SH-SY5Y (cell line): Measurements from ENCODE around the gene QRFP.

Experiments
- GATA2 ChIP-seq: IDR thresholded peaks from 2 replicates; pipeline ENCODE4 v1.6.1; 2011; ENCODE audit warnings: mild to moderate bottlenecking, low read depth, low read length
- GATA3 ChIP-seq: IDR thresholded peaks from 2 replicates; pipeline ENCODE4 v1.6.1; 2011; ENCODE audit warnings: low read depth, mild to moderate bottlenecking, low read length, moderate library complexity

Gene QRFP

DNA sequence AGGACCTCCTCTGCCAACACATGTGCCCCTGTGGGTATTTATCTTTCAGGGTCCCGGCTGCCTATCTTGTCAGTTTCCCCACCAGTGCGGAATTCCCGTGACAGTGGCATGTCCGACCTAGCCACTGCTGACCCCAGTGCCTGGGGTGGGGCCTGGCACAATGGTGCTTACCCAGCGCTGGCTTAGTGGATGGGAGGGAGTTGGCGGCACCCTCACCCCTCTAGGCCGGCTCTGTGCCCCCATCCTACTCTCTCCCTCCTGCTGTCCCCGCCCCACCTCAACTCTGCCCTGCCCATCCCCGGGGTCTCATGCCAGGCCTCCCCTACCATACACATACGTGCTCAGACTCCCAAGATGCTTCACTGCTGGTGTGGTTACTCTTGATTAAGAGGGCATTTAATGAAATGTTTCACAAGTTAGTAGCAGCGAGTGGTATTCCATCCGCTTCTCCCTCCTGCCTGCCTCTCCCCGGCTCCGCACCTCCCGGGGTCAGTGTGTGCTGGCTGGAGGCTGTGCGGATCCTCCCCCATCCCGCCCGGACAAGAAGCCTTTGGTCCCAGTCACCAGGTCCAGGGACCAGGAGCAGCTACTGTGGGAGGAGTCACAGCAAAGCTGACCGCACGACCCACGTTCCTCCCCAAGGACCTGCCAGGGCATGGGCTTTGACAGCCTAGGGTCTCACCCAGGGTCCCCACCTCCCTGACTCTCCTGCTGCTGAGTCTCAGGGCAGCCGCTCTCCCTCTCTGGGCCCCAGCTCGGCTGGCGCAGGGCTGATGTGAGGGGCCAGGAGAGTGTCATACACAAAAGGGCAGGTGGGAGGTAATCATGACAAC lies 9.5 kb upstream of the QRFP start:
- TF ChIP-seq GATA2 (no peak), GATA3 (no peak)

- TF ChIP-seq GATA2 (no peak), GATA3 (no peak)
Observed at GRCh38 chr9:130905125-130905901, 8.7 kb upstream of the QRFP start.

- TF ChIP-seq GATA2 (no peak), GATA3 (no peak)
Observed at GRCh38 chr9:130904070-130905044, 7.7 kb upstream of the QRFP start.

- TF ChIP-seq GATA3 (no peak), GATA2 (no peak)
Observed at GRCh38 chr9:130903194-130904069, 6.8 kb upstream of the QRFP start.

DNA sequence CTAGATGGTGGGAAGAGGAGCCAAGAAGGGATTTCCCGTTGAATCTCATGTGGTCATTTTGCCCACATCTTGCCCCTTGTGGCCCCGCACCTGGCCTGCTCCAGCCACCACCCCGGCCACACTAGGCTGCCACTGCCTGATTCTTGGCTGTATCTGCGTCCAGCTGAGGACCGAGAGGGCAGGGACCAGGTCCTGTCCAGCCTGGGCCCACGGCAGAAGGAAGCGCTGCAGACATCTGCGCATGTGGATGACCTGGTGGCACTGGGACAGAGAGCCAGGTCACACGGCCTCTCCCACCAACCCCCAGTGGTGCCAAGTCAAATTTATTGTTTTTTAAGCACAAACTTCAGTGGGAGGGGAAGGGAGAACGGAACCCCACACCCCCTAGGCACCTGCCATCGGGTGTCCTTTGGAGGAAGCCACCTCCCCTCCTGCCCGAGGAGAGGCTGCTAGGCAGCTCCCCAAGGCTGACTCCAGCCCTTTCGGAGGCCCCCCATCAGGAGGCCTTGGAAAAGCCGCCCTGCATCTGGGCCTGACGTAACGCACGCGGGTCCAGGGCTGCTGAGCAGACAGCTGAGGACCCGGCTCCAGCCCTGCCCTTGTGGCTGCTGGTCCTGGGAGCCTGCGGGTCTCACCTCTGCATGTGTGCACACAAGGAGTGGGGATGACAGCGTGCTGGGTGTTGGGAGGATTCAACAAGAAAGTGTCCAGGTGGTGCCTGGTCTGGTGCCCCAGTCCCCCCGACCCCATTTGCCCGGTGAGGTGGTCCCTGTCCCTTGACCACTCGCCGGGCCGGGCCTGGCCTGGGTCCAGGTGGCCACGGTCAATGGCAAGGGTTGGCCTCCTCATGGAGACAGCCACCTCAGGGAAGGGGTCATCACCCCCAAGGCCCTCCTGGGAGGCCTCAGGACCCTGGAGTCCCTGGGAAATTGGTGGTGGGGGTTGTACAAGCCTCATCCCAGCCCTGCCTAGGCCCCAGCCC lies 5.9 kb upstream of the QRFP start:
- TF ChIP-seq GATA2 (no peak), GATA3 (no peak)

- TF ChIP-seq GATA2 (no peak), GATA3 (no peak)
Observed at GRCh38 chr9:130901498-130902203, 5.0 kb upstream of the QRFP start.

DNA sequence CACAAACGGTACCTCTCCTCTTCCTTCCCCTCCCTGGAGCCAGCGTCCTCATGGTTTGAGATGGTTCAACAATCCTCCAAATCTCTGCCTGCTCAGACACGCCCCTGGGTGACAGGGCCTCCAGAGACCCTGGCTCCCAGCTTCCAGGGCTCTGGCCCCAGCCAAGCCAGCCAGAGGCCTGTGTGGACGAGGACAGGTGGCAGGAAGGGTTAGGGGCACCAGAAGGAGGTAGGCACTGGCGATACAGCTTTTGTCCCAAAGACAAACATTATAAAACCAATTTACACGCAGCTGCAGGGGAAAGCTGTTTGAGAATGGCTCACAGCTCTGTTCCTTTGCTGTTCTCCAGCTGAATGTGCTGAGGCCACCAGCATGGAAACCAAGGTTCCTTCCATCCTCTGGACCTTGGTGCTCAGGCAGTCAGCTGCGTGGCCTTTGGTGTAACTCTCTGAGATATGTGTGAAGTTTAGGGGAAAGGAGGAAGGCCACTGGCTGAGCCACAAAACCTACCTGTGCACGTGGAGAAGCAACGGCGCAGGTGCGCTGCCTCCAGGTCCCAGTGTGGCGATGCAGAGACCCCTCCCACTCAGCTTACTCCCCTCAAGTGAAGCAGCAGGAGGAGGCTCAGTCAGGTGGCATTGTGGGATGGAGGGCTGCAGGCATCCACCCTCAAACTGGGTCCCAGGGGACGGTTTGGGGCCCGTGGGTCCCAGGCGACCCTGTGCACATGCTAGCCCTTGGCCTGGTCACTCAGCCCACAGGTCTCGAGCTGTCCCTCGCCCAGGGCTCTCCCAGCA lies 4.3 kb upstream of the QRFP start:
- TF ChIP-seq GATA3 (no peak), GATA2 (no peak)

- TF ChIP-seq GATA2 (no peak), GATA3 (no peak)
Observed at GRCh38 chr9:130899051-130899748, 2.6 kb upstream of the QRFP start.

DNA sequence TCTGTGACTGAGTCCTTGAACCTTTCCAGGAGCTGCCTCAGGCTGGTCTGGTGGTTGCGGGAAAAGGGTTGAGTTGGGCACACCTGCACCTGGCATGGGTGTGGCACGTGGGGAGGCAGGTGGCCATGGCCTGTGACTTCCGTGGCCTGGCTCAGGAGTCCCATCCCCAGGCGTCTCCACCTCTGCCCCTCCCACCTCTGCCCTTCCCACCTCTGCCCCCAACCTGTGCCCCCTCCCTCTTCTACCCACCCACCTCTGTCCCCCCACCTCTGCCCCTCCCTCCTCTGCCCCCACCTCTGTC lies 1.9 kb upstream of the QRFP start:
- no peak for TF ChIP-seq GATA2
- no peak for TF ChIP-seq GATA3

DNA sequence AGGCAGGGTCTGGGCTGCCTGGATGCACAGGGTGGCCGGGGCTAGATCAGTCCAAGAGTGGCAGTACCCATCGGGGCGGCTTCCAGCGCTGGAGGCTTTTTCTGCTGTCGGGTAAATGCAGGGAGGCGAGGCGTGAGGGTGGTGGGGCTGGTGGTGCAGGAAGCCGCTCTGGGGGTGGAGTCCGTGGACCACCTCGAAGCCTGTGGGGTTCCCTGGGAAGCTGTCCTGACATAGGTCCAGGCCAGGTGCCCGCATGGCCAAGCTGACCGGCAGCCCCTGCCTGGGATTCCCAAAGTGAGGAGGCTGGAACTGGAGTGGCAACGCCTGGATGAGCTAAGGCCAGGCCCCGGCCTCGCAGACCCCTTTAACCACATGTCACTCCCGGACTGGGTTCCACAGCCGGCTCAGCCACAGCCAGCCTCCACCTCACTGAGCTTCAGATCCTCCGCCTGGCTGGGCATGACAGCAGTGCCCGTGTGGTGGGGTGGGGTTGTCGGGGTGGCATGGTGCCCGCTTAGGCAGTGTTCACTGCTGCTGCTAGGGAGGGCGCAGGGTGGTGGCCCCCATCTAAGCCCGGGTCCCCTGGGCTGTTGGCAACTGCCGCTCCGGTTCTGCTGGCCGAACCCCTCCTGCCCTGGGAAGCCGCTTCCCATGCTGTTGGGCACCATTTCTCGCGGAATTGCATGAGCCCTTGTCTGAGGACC lies 1.4 kb upstream of the QRFP start:
- TF ChIP-seq GATA2 (no peak), GATA3 (no peak)
